Adipose tissue (tissue), 3 donors: Measurements from ENCODE around the gene SHTN1. TPM values are rescaled to one million over a fixed set of nuclear protein-coding genes. Genes with fewer than 3 reads are reported as not detected.

Experiments used
- H3K27ac ChIP-seq: one replicate; pipeline ENCODE4 v1.5.1; 2013; ENCODE audit warnings: low read depth, low read length
- WGBS, 3 donors: extraction: QIAGEN DNeasy Blood & Tissue Kit; methylation state at CpG; one replicate each; pipeline ENCODE4 v1.1.7; 2013; 5-methylcytosine and 5-hydroxymethylcytosine counted together
- polyA plus RNA-seq, 3 donors: library from polyadenylated mRNA; stranded (reverse); fragments of 200-250 nt; gene quantifications; one replicate each; pipeline ENCODE4 v1.2.3, GENCODE V29; 2013
- donor health status: healthy with polysubstance abuse.
- donor health status: Bipolar disorder and iron deficiency.
- donor health status: healthy.

SHTN1 gene
- polyA plus RNA-seq, 3 donors: 3.2 to 11.4 (median 4.8) TPM

DNA sequence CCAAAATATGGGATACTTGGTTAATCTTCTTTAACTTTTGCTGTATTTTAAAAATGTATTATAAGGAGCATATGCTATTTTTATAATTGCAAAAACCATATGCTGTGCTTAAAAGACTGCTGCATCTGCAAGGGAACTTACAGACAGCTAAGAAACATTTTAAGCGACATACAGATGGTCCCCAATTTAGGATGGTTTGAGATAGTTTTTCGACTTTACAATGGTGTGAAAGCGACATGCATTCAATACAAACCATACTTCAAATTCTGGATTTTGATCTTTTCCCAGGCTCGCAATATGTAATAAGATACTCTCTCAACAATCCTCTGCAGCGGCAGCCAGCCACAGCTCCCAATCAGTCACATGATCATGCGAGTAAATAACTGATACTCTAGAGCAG, 73.2 kb downstream of the SHTN1 start:
- no peak overlapping the region for H3K27ac ChIP-seq
- WGBS, 3 donors: 93 to 97% (median 95%) methylated on average over 6 of the region's 6 CpGs

DNA sequence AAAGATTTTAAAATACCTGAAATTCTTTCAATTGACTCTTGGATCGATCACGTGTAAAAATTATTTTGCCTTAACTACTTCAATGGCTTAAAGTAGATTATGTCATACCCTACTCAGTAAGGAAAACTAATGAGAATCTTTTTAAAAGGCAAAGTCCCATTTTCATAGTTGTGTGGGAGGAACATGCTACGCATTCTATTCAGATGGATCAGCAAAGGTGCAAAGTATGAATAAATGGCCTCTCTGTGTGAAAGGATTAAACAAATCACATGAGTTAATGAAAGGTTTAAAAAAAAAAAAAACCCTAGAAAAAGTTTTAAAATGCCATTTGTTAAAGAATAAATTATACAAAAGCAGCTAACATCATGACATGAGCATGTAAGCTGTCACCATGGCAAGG, 78.6 kb downstream of the SHTN1 start:
- H3K27ac ChIP-seq: no peak overlapping the region
- WGBS, 3 donors: 88 to 94% (median 90%) methylated on average over 3 of the region's 3 CpGs

- no peak overlapping the region for H3K27ac ChIP-seq
- WGBS, 3 donors: 90 to 95% (median 91%) methylated on average over 3 of the region's 3 CpGs
Measured at GRCh38 chr10:116925056-116925455, 79.9 kb downstream of the SHTN1 start.

- no peak overlapping the region for H3K27ac ChIP-seq
- WGBS, 3 donors: 43 to 48% (median 47%) methylated on average over 2 of the region's 2 CpGs
Measured at GRCh38 chr10:116919706-116920105, 85.3 kb downstream of the SHTN1 start.

GRCh38 chr10:116919164-116919563, 85.8 kb downstream of the SHTN1 start:
- H3K27ac ChIP-seq: no peak overlapping the region
- WGBS, 3 donors: 93 to 95% (median 93%) methylated on average over 2 of the region's 2 CpGs

DNA sequence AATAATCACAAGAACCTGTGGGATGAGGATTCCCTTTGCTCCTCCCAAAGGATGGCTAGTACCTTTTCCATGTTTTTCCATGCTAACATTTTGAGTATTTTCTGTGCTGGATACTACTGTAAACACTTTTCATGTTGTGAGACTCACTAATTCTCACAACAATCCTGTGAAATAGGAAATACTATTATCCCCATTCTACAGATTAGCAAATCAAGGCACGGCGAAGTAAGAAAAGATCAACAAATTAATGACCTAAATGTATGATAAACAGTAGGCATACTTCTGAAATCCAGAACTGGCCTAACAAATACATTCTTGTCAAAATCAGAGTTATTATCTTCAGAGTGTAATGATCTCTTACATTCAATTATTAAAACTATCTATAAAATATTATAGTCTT, 86.4 kb downstream of the SHTN1 start:
- WGBS, 3 donors: 92 to 98% (median 95%) methylated on average over 2 of the region's 2 CpGs
- no peak overlapping the region for H3K27ac ChIP-seq

DNA sequence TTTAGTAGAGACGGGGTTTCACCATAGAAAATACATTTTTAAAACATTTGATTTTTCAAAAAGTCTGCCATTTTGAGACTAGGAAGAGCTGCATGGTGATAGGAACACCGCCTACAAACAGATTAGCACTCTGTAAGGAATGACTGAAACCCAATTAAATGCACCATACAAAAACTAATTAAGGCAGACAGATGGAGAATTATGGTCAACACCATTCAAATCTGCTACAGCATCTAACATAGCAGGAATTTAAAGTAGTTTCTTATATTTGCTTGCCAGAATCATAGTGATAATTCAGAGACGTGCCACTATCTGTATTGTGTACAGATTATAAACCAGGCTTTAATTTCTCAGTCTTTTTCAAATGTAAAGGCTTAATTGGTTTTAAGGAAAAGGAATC, 87.5 kb downstream of the SHTN1 start:
- H3K27ac ChIP-seq: no peak overlapping the region
- WGBS, 3 donors: 88 to 96% (median 93%) methylated on average over 3 of the region's 3 CpGs

- H3K27ac ChIP-seq: no peak overlapping the region
- WGBS, 3 donors: 43 to 76% (median 51%) methylated on average over 2 of the region's 2 CpGs
Measured at GRCh38 chr10:116915340-116915739, 89.6 kb downstream of the SHTN1 start.

DNA sequence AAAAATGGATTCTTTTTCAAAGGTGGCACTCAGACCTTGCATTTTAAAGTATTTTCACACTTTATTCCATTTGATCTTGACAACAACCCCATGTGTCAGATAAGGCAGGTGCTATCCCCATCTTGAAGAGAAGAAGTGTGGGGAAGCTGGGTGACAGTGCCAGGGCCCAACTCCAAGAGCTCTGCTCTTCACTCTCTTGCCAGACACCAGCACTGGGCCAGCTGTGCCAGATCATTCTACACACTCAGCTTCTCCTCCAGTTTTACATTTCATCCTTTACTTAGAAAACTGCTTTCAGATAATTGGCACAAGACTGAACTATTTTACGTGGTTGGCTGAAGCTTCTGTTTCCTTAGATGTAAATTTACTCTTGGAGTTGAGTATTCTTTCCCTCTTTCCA, 91.3 kb downstream of the SHTN1 start:
- WGBS, 3 donors: 75 to 96% (median 83%) methylated on average over 1 of the region's 1 CpG
- no peak overlapping the region for H3K27ac ChIP-seq

DNA sequence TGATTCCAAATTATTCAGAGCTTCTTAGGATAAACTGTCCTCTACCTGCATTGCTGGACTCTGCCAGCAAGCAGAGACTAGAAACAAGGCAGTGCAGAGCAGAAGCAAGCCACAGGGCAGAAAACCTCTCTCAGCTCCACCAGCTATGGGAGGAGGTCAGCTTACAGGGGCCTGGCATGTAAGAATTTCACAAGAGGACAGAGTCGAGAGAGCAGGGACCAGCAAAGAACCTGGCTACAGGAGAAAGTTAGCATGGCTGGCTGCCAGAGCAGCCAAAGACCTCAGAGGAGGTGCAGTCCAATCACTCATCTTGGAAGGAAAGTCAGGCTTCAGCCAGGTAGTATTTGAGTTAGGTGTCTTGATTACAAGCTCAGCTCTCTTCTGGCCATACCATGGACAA, 92.8 kb downstream of the SHTN1 start:
- H3K27ac ChIP-seq: no peak overlapping the region
- 54 to 61% (median 57%) methylated on average over 1 of the region's 1 CpG for WGBS, 3 donors

DNA sequence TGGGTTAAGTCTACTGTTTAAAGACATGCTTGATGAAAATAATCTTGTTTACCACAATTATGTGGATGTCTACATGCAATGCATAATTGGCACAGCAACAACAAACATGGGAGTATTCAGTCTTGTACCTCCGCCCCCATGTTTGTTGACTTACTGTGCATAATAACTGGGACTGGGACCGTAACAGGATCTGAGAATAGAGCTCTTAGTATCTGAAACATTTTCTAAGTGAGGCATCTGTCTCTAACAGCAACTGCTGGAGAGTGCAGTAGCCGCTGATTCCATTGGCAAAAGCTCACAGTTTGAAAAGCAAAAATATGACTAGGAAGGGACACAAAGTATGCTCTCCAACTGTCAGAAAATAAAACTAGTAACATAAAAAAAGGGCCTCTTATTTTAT, 94.1 kb downstream of the SHTN1 start:
- 88 to 91% (median 88%) methylated on average over 3 of the region's 3 CpGs for WGBS, 3 donors
- no peak overlapping the region for H3K27ac ChIP-seq

GRCh38 chr10:116909307-116909706, 95.7 kb downstream of the SHTN1 start:
- H3K27ac ChIP-seq: no peak overlapping the region
- WGBS, 3 donors: 79 to 92% (median 85%) methylated on average over 1 of the region's 1 CpG

- H3K27ac ChIP-seq: no peak overlapping the region
- WGBS, 3 donors: 77 to 85% (median 81%) methylated on average over 6 of the region's 6 CpGs
Measured at GRCh38 chr10:116907245-116907987, 97.6 kb downstream of the SHTN1 start.

GRCh38 chr10:116905845-116906210, 99.2 kb downstream of the SHTN1 start:
- no peak overlapping the region for H3K27ac ChIP-seq

DNA sequence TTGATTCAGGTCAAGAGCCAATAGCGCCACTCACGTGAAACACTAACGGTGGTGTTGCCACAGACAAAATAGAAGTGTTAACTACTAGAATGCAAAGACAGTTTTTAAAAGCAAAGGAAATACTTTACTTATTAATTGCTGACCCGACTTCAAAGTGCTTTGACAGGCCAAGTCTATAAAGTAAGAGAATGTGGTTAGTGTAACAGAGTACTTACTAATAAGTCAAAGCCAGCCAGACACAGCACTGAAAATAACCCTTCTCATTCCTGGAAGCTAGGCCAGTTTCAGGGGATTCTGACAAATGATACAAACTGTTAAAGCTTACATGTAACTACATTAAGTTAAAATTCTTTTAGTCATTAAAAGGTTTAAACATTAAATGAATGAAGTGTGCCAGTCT, 105.4 kb downstream of the SHTN1 start:
- 66 to 88% (median 80%) methylated on average over 4 of the region's 4 CpGs for WGBS, 3 donors
- no peak overlapping the region for H3K27ac ChIP-seq

More at GRCh38 chr10:116905845-116906210, 99.2 kb downstream of the SHTN1 start:
- 86 to 98% (median 93%) methylated on average over 3 of the region's 3 CpGs for WGBS, 3 donors

GRCh38 chr10:116893686-116894037, 111.3 kb downstream of the SHTN1 start:
- H3K27ac ChIP-seq: no peak overlapping the region

GRCh38 chr10:116892907-116893685, 111.9 kb downstream of the SHTN1 start:
- H3K27ac ChIP-seq: no peak overlapping the region
- WGBS, 3 donors: 39 to 70% (median 41%) methylated on average over 11 of the region's 11 CpGs

GRCh38 chr10:116891208-116891607, 113.8 kb downstream of the SHTN1 start:
- WGBS, 3 donors: 6 to 57% (median 11%) methylated on average over 7 of the region's 7 CpGs
- no peak overlapping the region for H3K27ac ChIP-seq

GRCh38 chr10:116889066-116889465, 115.9 kb downstream of the SHTN1 start:
- WGBS, 3 donors: 81 to 96% (median 81%) methylated on average over 3 of the region's 3 CpGs
- H3K27ac ChIP-seq: no peak overlapping the region
